Epithelial cell of proximal tubule (primary cell): ENCODE measurements around the gene DNAH1. TPM values are rescaled to one million over a fixed set of nuclear protein-coding genes. Genes with fewer than 3 reads are reported as not detected.
"Not testable (repeated sequence)": the region's sequence is repeated elsewhere in the genome, so short reads cannot be mapped to it uniquely, and the experiment has no call there.

ENCODE experiments used
- DNase-seq: peaks from one replicate; pipeline ENCODE4 v3.0.0-alpha.2; 2011; ENCODE audit warnings: low read depth
- H3K4me3 ChIP-seq: 2 replicates; pipeline ENCODE4 v1.5.1; 2011; ENCODE audit warnings: low read depth, mild to moderate bottlenecking, low read length
- total RNA-seq: library from RNA; depleted of rRNA; stranded (reverse); fragments of >200 nt; gene quantifications from 2 replicates; pipeline ENCODE4 v1.2.3, GENCODE V29; 2015
- TF ChIP-seq, protein P1 (sequence below): conservative IDR thresholded peaks from 2 replicates; pipeline ENCODE4 v1.5.1; 2012; ENCODE audit warnings: low read depth, mild to moderate bottlenecking, low read length

The DNAH1 gene
- total RNA-seq = 0.29 and 0.51 TPM in 2 replicates

- TF ChIP-seq, protein P1, sequence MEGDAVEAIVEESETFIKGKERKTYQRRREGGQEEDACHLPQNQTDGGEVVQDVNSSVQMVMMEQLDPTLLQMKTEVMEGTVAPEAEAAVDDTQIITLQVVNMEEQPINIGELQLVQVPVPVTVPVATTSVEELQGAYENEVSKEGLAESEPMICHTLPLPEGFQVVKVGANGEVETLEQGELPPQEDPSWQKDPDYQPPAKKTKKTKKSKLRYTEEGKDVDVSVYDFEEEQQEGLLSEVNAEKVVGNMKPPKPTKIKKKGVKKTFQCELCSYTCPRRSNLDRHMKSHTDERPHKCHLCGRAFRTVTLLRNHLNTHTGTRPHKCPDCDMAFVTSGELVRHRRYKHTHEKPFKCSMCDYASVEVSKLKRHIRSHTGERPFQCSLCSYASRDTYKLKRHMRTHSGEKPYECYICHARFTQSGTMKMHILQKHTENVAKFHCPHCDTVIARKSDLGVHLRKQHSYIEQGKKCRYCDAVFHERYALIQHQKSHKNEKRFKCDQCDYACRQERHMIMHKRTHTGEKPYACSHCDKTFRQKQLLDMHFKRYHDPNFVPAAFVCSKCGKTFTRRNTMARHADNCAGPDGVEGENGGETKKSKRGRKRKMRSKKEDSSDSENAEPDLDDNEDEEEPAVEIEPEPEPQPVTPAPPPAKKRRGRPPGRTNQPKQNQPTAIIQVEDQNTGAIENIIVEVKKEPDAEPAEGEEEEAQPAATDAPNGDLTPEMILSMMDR = no peak
- no peak within 1 kb of the TSS for H3K4me3 ChIP-seq
- no peak for DNase-seq
Measured at GRCh38 chr3:52315977-52316764, at the start of gene DNAH1. Gene DNAH1, plus strand, starts transcription at chr3:52316319. Its CDS starts 6,124 bp downstream, at chr3:52322443.

DNA sequence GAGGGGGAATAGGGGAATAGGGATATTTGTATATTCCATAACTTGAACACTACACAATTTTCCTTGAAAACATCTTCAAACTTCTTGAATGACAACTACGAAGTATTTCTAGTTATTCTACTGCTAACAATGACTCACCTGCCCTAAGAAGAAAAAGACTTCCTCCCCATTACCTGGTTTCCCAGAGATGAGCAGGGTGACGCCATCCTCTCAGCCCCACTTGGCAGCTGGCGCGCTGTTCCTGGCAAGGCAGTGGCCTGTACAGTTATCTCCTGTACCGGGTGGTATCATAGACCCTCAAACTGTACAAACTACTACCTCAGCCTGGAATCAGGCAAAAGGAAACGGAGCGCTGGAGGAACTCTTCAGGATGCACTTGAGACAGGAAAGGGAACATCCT lies 48.1 kb upstream of the DNAH1 start:
- no peak overlapping the region for H3K4me3 ChIP-seq
- TF ChIP-seq, protein P1 = no peak
- no peak for DNase-seq

- no peak overlapping the region for H3K4me3 ChIP-seq
- no peak for DNase-seq
- TF ChIP-seq, protein P1 = no peak
Measured at GRCh38 chr3:52269776-52270175, 46.3 kb upstream of the DNAH1 start.

DNA sequence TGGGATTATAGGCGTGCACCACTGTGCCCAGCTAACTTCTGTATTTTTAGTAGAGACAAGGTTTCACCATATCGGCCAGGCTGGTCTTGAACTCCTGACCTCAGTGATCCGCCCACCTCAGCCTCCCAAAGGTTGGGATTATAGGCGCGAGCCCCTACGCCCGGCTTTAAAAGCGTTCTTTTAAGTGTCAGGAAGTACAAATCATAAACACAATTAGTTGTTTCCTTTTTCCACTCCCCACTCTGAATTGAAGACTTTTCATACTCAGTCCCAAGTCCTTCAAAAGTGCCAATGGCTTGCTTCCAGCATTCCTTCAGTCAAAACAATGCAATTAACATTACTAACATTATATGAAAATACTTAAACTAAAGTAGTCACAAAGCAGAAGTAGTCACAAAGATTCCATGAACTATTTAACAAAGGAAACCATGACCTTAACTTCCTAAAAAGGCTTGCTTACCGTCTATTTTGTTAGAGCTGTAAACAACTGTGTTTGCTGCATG lies 45.8 kb upstream of the DNAH1 start:
- H3K4me3 ChIP-seq = no peak overlapping the region
- TF ChIP-seq, protein P1 = no peak
- DNase-seq = no peak

DNA sequence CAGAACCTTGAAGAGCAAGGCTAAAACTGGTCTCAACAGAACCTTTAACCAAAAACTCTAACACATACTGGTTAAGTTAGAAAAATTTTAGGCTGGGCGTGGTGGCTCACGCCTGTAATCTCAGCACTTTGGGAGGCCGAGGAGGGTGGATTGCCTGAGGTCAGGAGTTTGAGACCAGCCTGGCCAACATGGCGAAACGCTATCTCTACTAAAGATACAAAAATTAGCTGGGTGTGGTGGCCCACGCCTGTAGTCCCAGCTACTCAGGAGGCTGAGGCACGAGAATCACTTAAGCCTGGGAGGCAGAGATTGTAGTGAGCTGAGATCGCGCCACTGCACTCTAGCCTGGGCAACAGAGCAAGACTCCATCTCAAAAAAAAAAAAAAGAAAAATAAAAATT lies 43.9 kb upstream of the DNAH1 start:
- not testable (repeated sequence) for H3K4me3 ChIP-seq, DNase-seq

DNA sequence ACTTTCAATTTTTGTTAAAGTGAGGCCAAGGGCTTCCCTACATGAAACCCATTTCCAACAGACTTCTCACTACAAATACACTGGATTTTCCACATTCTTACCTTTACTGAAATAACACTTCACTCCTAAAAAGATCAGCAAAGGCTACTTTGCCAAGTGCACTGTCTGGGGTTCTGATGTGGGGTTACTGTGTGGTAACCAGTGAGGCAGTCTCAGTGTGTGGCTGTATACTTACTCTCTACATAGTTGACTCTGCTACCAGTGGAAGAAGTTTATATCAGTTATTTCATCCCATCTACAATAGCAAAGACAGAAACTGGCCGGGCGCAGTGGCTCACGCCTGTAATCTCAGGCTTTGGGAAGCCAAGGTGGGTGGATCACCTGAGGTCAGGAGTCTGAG lies 43.3 kb upstream of the DNAH1 start:
- DNase-seq = no peak
- H3K4me3 ChIP-seq = no peak overlapping the region
- TF ChIP-seq, protein P1 = no peak

- not testable (repeated sequence) for DNase-seq, H3K4me3 ChIP-seq
Measured at GRCh38 chr3:52274781-52275180, 41.3 kb upstream of the DNAH1 start.
